K562 (cell line): ENCODE data around the gene RPL19. TPM values are rescaled to one million over a fixed set of nuclear protein-coding genes. Genes with fewer than 3 reads are reported as not detected.

Source experiments
- AFF4 ChIP-seq: sonication (generic); formaldehyde crosslinking; IDR thresholded peaks from 2 replicates; pipeline ENCODE4 v1.8.0; 2023; ENCODE audit warnings: mild to moderate bottlenecking, missing genetic modification reagents
- BCLAF1 ChIP-seq, 2 experiments: fragments of 450-650 bp in 1 of 2; IDR thresholded peaks; 2 replicates each; pipeline ENCODE4 v1.6.1; 2011 to 2017; ENCODE audit warnings: low read depth in 2 of 2, antibody characterized with exemption in 1 of 2, borderline replicate concordance in 1 of 2, low read length in 1 of 2, mild to moderate bottlenecking in 1 of 2, mixed read lengths in 1 of 2; ENCODE audit not compliant: control insufficient read depth in 1 of 2
- HDAC1 ChIP-seq, 2 experiments: fragments of 450-650 bp; IDR thresholded peaks; 2 replicates each; pipeline ENCODE4 v1.6.1; 2016 to 2017; ENCODE audit warnings: inconsistent platforms in 1 of 2, mild to moderate bottlenecking in 1 of 2, moderate library complexity in 1 of 2
- NFE2L1 ChIP-seq: fragments of 450-650 bp; IDR thresholded peaks from 2 replicates; pipeline ENCODE4 v1.6.1; 2016; ENCODE audit warnings: missing genetic modification characterization, low read depth, mild to moderate bottlenecking, missing compliant biosample characterization, moderate library complexity, borderline replicate concordance
- NFIC ChIP-seq: fragments of 450-650 bp; IDR thresholded peaks from 2 replicates; pipeline ENCODE4 v1.6.1; 2017; ENCODE audit warnings: mild to moderate bottlenecking, inconsistent platforms
- POLR3G ChIP-seq: IDR thresholded peaks from 2 replicates; pipeline ENCODE4 v1.6.1; 2011; ENCODE audit not compliant: insufficient read length, insufficient replicate concordance; ENCODE audit errors: extremely low read depth
- RBM39 ChIP-seq: fragments of 200-400 bp; formaldehyde crosslinking; optimal IDR thresholded peaks from 2 replicates; pipeline ENCODE3; 2018; ENCODE audit warnings: low read depth, low read length
- SETDB1 ChIP-seq: IDR thresholded peaks from one replicate; pipeline ENCODE4 v1.6.1; 2012; ENCODE audit warnings: low read length, control low read depth, inconsistent platforms
- SIRT6 ChIP-seq: IDR thresholded peaks from one replicate; pipeline ENCODE4 v1.6.1; 2012; ENCODE audit warnings: low read depth, mild to moderate bottlenecking, control low read depth, inconsistent platforms, low read length, moderate library complexity
- TAF1 ChIP-seq: IDR thresholded peaks from 2 replicates; pipeline ENCODE4 v1.6.1; 2011; ENCODE audit warnings: mild to moderate bottlenecking, low read length, moderate library complexity; ENCODE audit not compliant: insufficient read depth, control insufficient read depth, severe bottlenecking; ENCODE audit errors: extremely low read depth
- TARDBP ChIP-seq: fragments of 450-650 bp; IDR thresholded peaks from 2 replicates; pipeline ENCODE4 v1.6.1; 2016
- TBL1XR1 ChIP-seq, 2 experiments: IDR thresholded peaks; 2 replicates each; pipeline ENCODE4 v1.6.1; 2012; ENCODE audit warnings: improper control_type of control experiment in 2 of 2, low read length in 2 of 2, mild to moderate bottlenecking in 1 of 2
- TEAD4 ChIP-seq, 2 experiments: sonication (generic) in 1 of 2; formaldehyde crosslinking in 1 of 2; IDR thresholded peaks; 2 replicates each; pipeline versions ENCODE4 v1.6.1 to v1.8.0; 2012 to 2022; ENCODE audit warnings: borderline replicate concordance in 1 of 2, inconsistent platforms in 1 of 2, low read length in 1 of 2, mild to moderate bottlenecking in 1 of 2, missing genetic modification reagents in 1 of 2
- UBTF ChIP-seq, 2 experiments: IDR thresholded peaks; 2 replicates each; pipeline ENCODE4 v1.6.1; 2012; ENCODE audit warnings: improper control_type of control experiment in 2 of 2, low read depth in 2 of 2, low read length in 2 of 2, borderline replicate concordance in 1 of 2
- ZBTB12 ChIP-seq: fragments of 250-450 bp; sonication (Bioruptor Pico); IDR thresholded peaks from 2 replicates; pipeline ENCODE4 v1.4.0; 2020
- ZNF24 ChIP-seq: fragments of 450-650 bp; IDR thresholded peaks from 2 replicates; pipeline ENCODE4 v1.6.1; 2016
- polyA plus RNA-seq, 8 experiments: library from polyadenylated mRNA; depleted of rRNA in 4 of 8; stranded (reverse) in 5 of 8; unstranded in 3 of 8; fragments of >200 nt; fragmentation: Nextera tagmentation in 2 of 8; fragmentation: Illumina TruSeq in 1 of 8; extraction: Ambion mirVana in 2 of 8; extraction: Trizol in 1 of 8; gene quantifications; 2 replicates each; pipeline versions ENCODE4 v1.2.1 to v1.2.3, GENCODE V29; 2011 to 2014; ENCODE audit warnings: inconsistent platforms in 1 of 8, missing spikeins in 1 of 8
- total RNA-seq, 7 experiments: library from RNA; depleted of rRNA in 6 of 7; stranded (reverse); fragments of >200 nt in 6 of 7; fragmentation: Illumina TruSeq in 2 of 7; extraction: Trizol in 2 of 7; gene quantifications; 2 replicates each; pipeline versions ENCODE4 v1.2.1 to v1.2.3, GENCODE V29; 2011 to 2021; ENCODE audit warnings: low replicate concordance in 1 of 7

The RPL19 gene
- total and polyA plus RNA-seq, 9 of the 15 experiments (the other 6 are each of a cell fraction or from before 2014, with no cell fraction given), result 2,263 to 4,614 (median 3,727) TPM

- TF ChIP-seq AFF4 (CRISPR knock-in tag) (0 out of 2 replicates have a peak, but pooled peaks have one; percentile 49), TARDBP (peak; percentile 22; the same call in 1 of the 2 replicates), TBL1XR1 (IDR thresholded peaks at IDR 0.05; ENCODE audit: low read length in 2 of 2) (peak in 1 of 2 experiments; percentile 93; a peak in 2 of 4 replicates), ZBTB12 (no peak), SIRT6 (peak; percentile 82), HDAC1 (IDR thresholded peaks at IDR 0.05) (peak in 1 of 2 experiments; percentile 94; a peak in 2 of 4 replicates), NFIC (peak; percentile 74), NFE2L1 (no peak), RBM39 (peak; percentile 32), TEAD4 (IDR thresholded peaks at IDR 0.05; ENCODE audit: low read length) (peak; percentile 76), TEAD4 (CRISPR knock-in tag; IDR thresholded peaks at IDR 0.05; ENCODE audit: borderline replicate concordance) (no peak), UBTF (IDR thresholded peaks at IDR 0.05; ENCODE audit: borderline replicate concordance in 1 of 2, low read depth in 2 of 2, low read length in 2 of 2) (0 out of 4 replicates have a peak, but pooled peaks of 1 of the 2 experiments have one; percentile 50), BCLAF1 (IDR thresholded peaks at IDR 0.05; ENCODE audit: borderline replicate concordance in 1 of 2, control insufficient read depth in 1 of 2, low read depth in 2 of 2, low read length in 1 of 2) (no peak), ZNF24 (peak; percentile 61; the same call in 1 of the 2 replicates), POLR3G (peak; percentile 42), TAF1 (no peak), SETDB1 (no peak)
Observed at GRCh38 chr17:39153599-39154051, 46.5 kb upstream of the RPL19 start (continued).
